WTC11 (cell line): ENCODE results near the gene ENTR1. TPM values are rescaled to one million over a fixed set of nuclear protein-coding genes. Genes with fewer than 3 reads are reported as not detected.

ENCODE experiments used
- ATAC-seq: fragments of 200-7000 bp; cut with Tn5 transposase; 2 replicates; pipeline ENCODE4 v1.10.0; 2021; ENCODE audit warnings: mild to moderate bottlenecking, moderate library complexity
- CTCF ChIA-PET: fragments of 300-600 bp; sonication (Branson Sonifier 250); formaldehyde crosslinking; loops from one replicate; lab custom pipeline; 2021; ENCODE audit warnings: antibody characterized with exemption; lab: Charles Lee
- POLR2A ChIA-PET: fragments of 350-600 bp; sonication (Branson Sonifier 250); formaldehyde crosslinking; loops from one replicate; lab custom pipeline; 2021; ENCODE audit warnings: antibody characterized with exemption; lab: Charles Lee
- DNase-seq: peaks from one replicate; pipeline ENCODE4 v3.0.0; 2021; ENCODE audit warnings: low spot score
- H3K27ac Mint-ChIP-seq: 2 replicates; pipeline ENCODE4 v1.8.0; 2021; ENCODE audit warnings: mixed read lengths
- H3K27me3 Mint-ChIP-seq: 2 replicates; pipeline ENCODE4 v1.8.0; 2021; ENCODE audit warnings: low read depth, mild to moderate bottlenecking, moderate library complexity, mixed read lengths
- H3K36me3 Mint-ChIP-seq: 2 replicates; pipeline ENCODE4 v1.8.0; 2021; ENCODE audit warnings: mixed read lengths
- H3K4me1 Mint-ChIP-seq: 2 replicates; pipeline ENCODE4 v1.8.0; 2022; ENCODE audit warnings: mixed read lengths
- H3K4me3 Mint-ChIP-seq: 2 replicates; pipeline ENCODE4 v1.8.0; 2021; ENCODE audit warnings: mild to moderate bottlenecking, moderate library complexity, mixed read lengths
- H3K9me3 Mint-ChIP-seq: 2 replicates; pipeline ENCODE4 v1.8.0; 2021; ENCODE audit warnings: mixed read lengths
- CREB1 ChIP-seq: sonication (generic); formaldehyde crosslinking; IDR thresholded peaks from 2 replicates; pipeline ENCODE4 v1.8.0; 2023; ENCODE audit warnings: mild to moderate bottlenecking, missing genetic modification reagents
- CTCF ChIP-seq: fragments of 200-600 bp; IDR thresholded peaks from 2 replicates; pipeline ENCODE4 v1.8.0; 2022; ENCODE audit warnings: antibody characterized with exemption
- E2F1 ChIP-seq: sonication (generic); formaldehyde crosslinking; IDR thresholded peaks from 2 replicates; pipeline ENCODE4 v1.8.0; 2022; ENCODE audit warnings: mild to moderate bottlenecking, missing genetic modification reagents
- ERG ChIP-seq: fragments of 250-450 bp; sonication (Bioruptor Pico); IDR thresholded peaks from 2 replicates; pipeline ENCODE4 v1.8.0; 2021; ENCODE audit warnings: mild to moderate bottlenecking
- ETV6 ChIP-seq: sonication (generic); formaldehyde crosslinking; IDR thresholded peaks from 2 replicates; pipeline ENCODE4 v1.8.1; 2022; ENCODE audit warnings: mild to moderate bottlenecking, missing genetic modification reagents
- FOXJ3 ChIP-seq: sonication (generic); formaldehyde crosslinking; IDR thresholded peaks from 2 replicates; pipeline ENCODE4 v1.9.0; 2021; ENCODE audit warnings: missing genetic modification reagents, mild to moderate bottlenecking, borderline replicate concordance
- FOXP1 ChIP-seq: sonication (generic); formaldehyde crosslinking; IDR thresholded peaks from 2 replicates; pipeline ENCODE4 v1.8.0; 2022; ENCODE audit warnings: missing genetic modification reagents, mild to moderate bottlenecking, moderate library complexity, borderline replicate concordance
- HMGA2 ChIP-seq: fragments of 250-450 bp; sonication (Bioruptor Pico); IDR thresholded peaks from 2 replicates; pipeline ENCODE4 v1.4.0; 2021; ENCODE audit warnings: mild to moderate bottlenecking, moderate library complexity
- JAZF1 ChIP-seq: fragments of 250-450 bp; sonication (Bioruptor Pico); IDR thresholded peaks from 2 replicates; pipeline ENCODE4 v1.9.0; 2021; ENCODE audit warnings: moderate library complexity, mild to moderate bottlenecking, inconsistent platforms
- KAT7 ChIP-seq: sonication (generic); formaldehyde crosslinking; IDR thresholded peaks from 2 replicates; pipeline ENCODE4 v1.8.1; 2023; ENCODE audit warnings: missing genetic modification reagents, mild to moderate bottlenecking, borderline replicate concordance
- NFYB ChIP-seq: sonication (generic); formaldehyde crosslinking; conservative IDR thresholded peaks from 2 replicates; pipeline ENCODE4 v1.8.0; 2022; ENCODE audit warnings: low read depth, missing genetic modification reagents
- OVOL2 ChIP-seq: fragments of 250-450 bp; sonication (Bioruptor Pico); IDR thresholded peaks from 2 replicates; pipeline ENCODE4 v1.9.0; 2021; ENCODE audit warnings: mild to moderate bottlenecking, borderline replicate concordance
- PRDM15 ChIP-seq: sonication (generic); formaldehyde crosslinking; IDR thresholded peaks from 2 replicates; pipeline ENCODE4 v1.8.0; 2022; ENCODE audit warnings: missing genetic modification reagents
- RELA ChIP-seq: sonication (generic); formaldehyde crosslinking; IDR thresholded peaks from 2 replicates; pipeline ENCODE4 v1.8.1; 2022; ENCODE audit warnings: missing genetic modification reagents, mild to moderate bottlenecking, borderline replicate concordance
- SP1 ChIP-seq: sonication (generic); formaldehyde crosslinking; conservative IDR thresholded peaks from 2 replicates; pipeline ENCODE4 v1.8.1; 2022; ENCODE audit warnings: missing genetic modification reagents
- TCF7 ChIP-seq: sonication (generic); formaldehyde crosslinking; IDR thresholded peaks from 2 replicates; pipeline ENCODE4 v1.8.0; 2022; ENCODE audit warnings: mild to moderate bottlenecking, low read depth, missing genetic modification reagents, moderate library complexity
- ZBTB21 ChIP-seq: sonication (generic); formaldehyde crosslinking; IDR thresholded peaks from 2 replicates; pipeline ENCODE4 v1.8.1; 2023; ENCODE audit warnings: mild to moderate bottlenecking, missing genetic modification reagents, borderline replicate concordance
- ZNF121 ChIP-seq: sonication (generic); formaldehyde crosslinking; IDR thresholded peaks from 2 replicates; pipeline ENCODE4 v1.8.0; 2023; ENCODE audit warnings: missing genetic modification reagents
- ZNF232 ChIP-seq: sonication (generic); formaldehyde crosslinking; IDR thresholded peaks from 2 replicates; pipeline ENCODE4 v1.8.0; 2022; ENCODE audit warnings: mild to moderate bottlenecking, missing genetic modification reagents
- ZNF263 ChIP-seq: sonication (generic); formaldehyde crosslinking; IDR thresholded peaks from 2 replicates; pipeline ENCODE4 v1.8.1; 2022; ENCODE audit warnings: low read depth, mild to moderate bottlenecking, moderate library complexity, missing genetic modification reagents
- ZNF532 ChIP-seq: fragments of 250-450 bp; sonication (Bioruptor Pico); IDR thresholded peaks from 2 replicates; pipeline ENCODE4 v1.9.0; 2021; ENCODE audit warnings: mild to moderate bottlenecking, borderline replicate concordance
- ZNF671 ChIP-seq: fragments of 250-450 bp; sonication (Bioruptor Pico); IDR thresholded peaks from 2 replicates; pipeline ENCODE4 v1.8.0; 2021; ENCODE audit warnings: mild to moderate bottlenecking
- total RNA-seq: library from RNA; stranded (reverse); gene quantifications from 3 replicates; pipeline ENCODE4 v1.2.3, GENCODE V29; 2021

Gene ENTR1
- total RNA-seq, 1 experiment from 2014 or later, result 140 TPM

- TF ChIP-seq CREB1 (CRISPR knock-in tag) (peak; percentile 88), ZBTB21 (CRISPR knock-in tag) (0 out of 2 replicates have a peak, but pooled peaks have one; percentile 71), SP1 (CRISPR knock-in tag) (peak; percentile 97), JAZF1 (CRISPR knock-in tag) (no peak), ZNF263 (no peak), NFYB (CRISPR knock-in tag) (peak; percentile 34; the same call in 1 of the 2 replicates), ZNF232 (CRISPR knock-in tag) (peak; percentile 26; the same call in 1 of the 2 replicates), ERG (CRISPR knock-in tag) (no peak), ZNF532 (CRISPR knock-in tag) (0 out of 2 replicates have a peak, but pooled peaks have one; percentile 14), FOXP1 (CRISPR knock-in tag) (peak; percentile 98), FOXJ3 (no peak), KAT7 (peak; percentile 98), ZNF671 (CRISPR knock-in tag) (no peak), RELA (CRISPR knock-in tag) (peak; percentile 93), OVOL2 (CRISPR knock-in tag) (no peak; the same call in 1 of the 2 replicates), ZNF121 (CRISPR knock-in tag) (no peak; the same call in 1 of the 2 replicates), E2F1 (CRISPR knock-in tag) (peak; percentile 94), ETV6 (CRISPR knock-in tag) (peak; percentile 99)
These were observed 47.1 kb downstream of the ENTR1 start, which contains the start of gene DNLZ (continued) for GRCh38 chr9:136363106-136363948.

- TF ChIP-seq TCF7 (no peak), CTCF (no peak), JAZF1 (CRISPR knock-in tag) (no peak), HMGA2 (CRISPR knock-in tag) (no peak), PRDM15 (CRISPR knock-in tag) (no peak)
- POLR2A ChIA-PET, result interaction anchor here (0.7 to 1.9 kb wide), 8 partner anchors 9 to 76 kb away, joined by 3 to 8 read pairs (median 3); partner anchors contain the start of genes ENTR1 and PMPCA
- Mint-ChIP-seq H3K36me3 (no peaks in the 10 kb centered on the region), H3K27ac (peak overlapping the region; percentile 45; the same call in 1 of the 2 replicates), H3K4me1 (peaks cover 5% of the 10 kb centered on the region), H3K27me3 (no peaks in the 10 kb centered on the region), H3K9me3 (no peaks in the 10 kb centered on the region), H3K4me3 (no peak overlapping the region)
- no peak for DNase-seq
- no peak for ATAC-seq
- CTCF ChIA-PET, result interaction anchor here (0.6 to 3.8 kb wide), 36 partner anchors 8 to 613 kb away, joined by 3 to 41 read pairs (median 4); partner anchors contain the start of genes CARD9, INPP5E and SNAPC4
These were observed 48.0 kb downstream of the ENTR1 start for GRCh38 chr9:136362450-136362784.
